ENCODE data around the gene CTPS1.

- TF ChIP-seq POLR2A (IDR thresholded peaks at IDR 0.05) (no peak), CTCF (IDR thresholded peaks at IDR 0.05) (no peak)
Measured at GRCh38 chr1:40985875-40986274, 6.4 kb downstream of the CTPS1 start.
